Measurements from ENCODE around the gene LILRB5. TPM values are rescaled to one million over a fixed set of nuclear protein-coding genes. Genes with fewer than 3 reads are reported as not detected.
A peak's percentile ranks its signal among the peaks of the same experiment; 100 is the strongest.

The LILRB5 gene
- total and polyA plus RNA-seq, 2 donors (not counting 1 experiment from before 2014, with no cell fraction given), result 0.05 TPM; not detected in 1

DNA sequence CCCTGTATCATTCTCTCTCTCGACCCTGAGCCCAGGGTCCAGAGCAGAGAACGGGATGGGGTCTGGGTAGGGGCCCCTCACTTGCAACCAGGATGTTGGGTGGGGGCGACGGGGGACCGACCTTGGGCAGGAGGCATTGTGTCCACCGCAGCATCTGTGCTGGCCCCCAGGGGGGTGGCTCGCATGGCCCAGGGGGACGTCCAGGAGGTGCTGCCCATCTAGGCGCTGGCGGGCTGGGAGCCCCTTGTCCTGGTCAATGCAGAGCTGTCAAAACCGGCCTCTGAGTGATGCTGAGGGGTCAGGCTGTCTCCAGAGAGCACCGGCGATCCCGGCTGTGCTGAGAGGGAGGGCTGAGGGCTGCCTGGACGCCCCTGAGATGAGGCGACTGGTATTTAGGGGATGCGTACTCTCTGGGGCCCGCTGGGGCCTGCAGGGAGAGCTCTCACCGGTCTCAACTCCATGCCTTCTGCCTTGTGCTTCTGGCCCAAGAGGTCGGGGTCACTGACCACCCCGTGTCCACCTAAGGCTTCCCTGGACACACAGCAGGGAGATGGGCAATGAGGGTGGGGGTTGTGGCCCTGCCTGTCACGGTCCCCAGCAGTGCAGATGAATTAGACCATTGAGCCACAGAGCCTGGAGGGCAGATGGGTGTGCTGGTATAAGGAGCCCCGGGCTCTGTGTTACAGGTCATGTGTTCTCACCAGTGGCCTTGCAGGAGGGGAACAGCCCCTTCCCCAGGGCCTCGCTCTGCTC is 47.8 kb downstream of the LILRB5 start:
- TF ChIP-seq, protein P1, sequence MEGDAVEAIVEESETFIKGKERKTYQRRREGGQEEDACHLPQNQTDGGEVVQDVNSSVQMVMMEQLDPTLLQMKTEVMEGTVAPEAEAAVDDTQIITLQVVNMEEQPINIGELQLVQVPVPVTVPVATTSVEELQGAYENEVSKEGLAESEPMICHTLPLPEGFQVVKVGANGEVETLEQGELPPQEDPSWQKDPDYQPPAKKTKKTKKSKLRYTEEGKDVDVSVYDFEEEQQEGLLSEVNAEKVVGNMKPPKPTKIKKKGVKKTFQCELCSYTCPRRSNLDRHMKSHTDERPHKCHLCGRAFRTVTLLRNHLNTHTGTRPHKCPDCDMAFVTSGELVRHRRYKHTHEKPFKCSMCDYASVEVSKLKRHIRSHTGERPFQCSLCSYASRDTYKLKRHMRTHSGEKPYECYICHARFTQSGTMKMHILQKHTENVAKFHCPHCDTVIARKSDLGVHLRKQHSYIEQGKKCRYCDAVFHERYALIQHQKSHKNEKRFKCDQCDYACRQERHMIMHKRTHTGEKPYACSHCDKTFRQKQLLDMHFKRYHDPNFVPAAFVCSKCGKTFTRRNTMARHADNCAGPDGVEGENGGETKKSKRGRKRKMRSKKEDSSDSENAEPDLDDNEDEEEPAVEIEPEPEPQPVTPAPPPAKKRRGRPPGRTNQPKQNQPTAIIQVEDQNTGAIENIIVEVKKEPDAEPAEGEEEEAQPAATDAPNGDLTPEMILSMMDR (IDR thresholded peaks at IDR 0.05), result no peak
- TF ChIP-seq EZH2 (IDR thresholded peaks at IDR 0.05; ENCODE audit: borderline replicate concordance, insufficient read depth, low read depth, low read length, poor library complexity, severe bottlenecking), result no peak
- H3K27me3 Mint-ChIP-seq, result no peaks in the 10 kb centered on the region
- H3K27ac Mint-ChIP-seq, result peak overlapping the region; percentile 26
- Histone ChIP-seq H3K79me2 (ENCODE audit: control insufficient read depth, insufficient read depth, low read length) (peaks cover 67% of the 10 kb centered on the region), H3K4me1 (ENCODE audit: control insufficient read depth in 2 of 2, insufficient read depth in 2 of 2, low read length in 2 of 2) (peaks cover 24 to 57% of the 10 kb centered on the region in 2 donors), H3K4me2 (replicated peaks; ENCODE audit: low read depth, low read length, poor library complexity, severe bottlenecking) (no peak overlapping the region), H3K4me3 (ENCODE audit: control extremely low read depth in 1 of 5, extremely low read depth in 1 of 5, insufficient read depth in 1 of 5, low read depth in 2 of 5, low read length in 4 of 5) (no peak overlapping the region), H3K27ac (ENCODE audit: low read length in 2 of 2) (no peak overlapping the region), H3K9ac (ENCODE audit: low read length) (no peak overlapping the region), H2AFZ (ENCODE audit: insufficient read depth, low read depth, low read length, poor library complexity, severe bottlenecking) (no peak overlapping the region), H4K20me1 (ENCODE audit: control insufficient read depth, insufficient read depth, low read length, poor library complexity, severe bottlenecking) (peaks cover 69% of the 10 kb centered on the region), H3K9me3 (ENCODE audit: control extremely low read depth in 1 of 3, control insufficient read depth in 2 of 3, insufficient read depth in 1 of 3, low read length in 2 of 3) (no peaks in the 10 kb centered on the region), H3K27me3 (replicated peaks in 1 of 4; ENCODE audit: control extremely low read depth in 1 of 4, control insufficient read depth in 3 of 4, insufficient read depth in 4 of 4, low read length in 3 of 4) (no peaks in the 10 kb centered on the region), H3K36me3 (replicated peaks in 1 of 2; ENCODE audit: control extremely low read depth in 1 of 2, control insufficient read depth in 1 of 2, extremely low read depth in 1 of 2, insufficient read depth in 2 of 2, low read length in 1 of 2) (peaks cover 0 to 36% of the 10 kb centered on the region in 2 experiments)
- no peak for ATAC-seq (ENCODE audit: low read depth)
- WGBS (ENCODE audit: insufficient coverage), result 77% methylated on average over 23 of the region's 24 CpGs
- ChIA-PET CTCF (interaction anchor here (1.3 kb wide), 1 partner anchor 56 kb away, joined by 3 read pairs; no protein-coding TSS in a partner anchor), POLR2A (interaction anchor here (1.5 kb wide), 1 partner anchor 18 kb away, joined by 4 read pairs; the partner anchor contains the start of gene TSEN34)
- intact Hi-C loops (cut with micrococcal nuclease), result no loop called here
- peak; percentile 24 for DNase-seq
- peaks cover 55% of the 10 kb centered on the region for H3K4me1 Mint-ChIP-seq
- no peak overlapping the region for H3K4me3 Mint-ChIP-seq
- no peaks in the 10 kb centered on the region for H3K9me3 Mint-ChIP-seq (ENCODE audit: insufficient read depth)

DNA sequence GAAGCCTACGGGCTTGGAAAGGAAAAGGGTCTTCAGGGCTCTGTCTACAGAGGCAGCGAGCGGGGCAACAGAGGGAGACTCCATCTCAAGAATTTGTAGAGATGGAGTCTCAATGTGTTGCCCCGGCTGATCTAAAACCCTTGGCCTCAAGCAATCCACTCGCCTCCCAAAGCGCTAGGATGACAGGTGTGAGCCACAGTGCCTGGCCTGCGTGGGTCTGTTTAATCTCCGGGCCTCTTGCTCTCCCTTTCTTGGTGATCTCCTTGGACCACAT is 48.4 kb downstream of the LILRB5 start:
- Histone ChIP-seq H3K4me2 (replicated peaks; ENCODE audit: low read depth, low read length, poor library complexity, severe bottlenecking) (peak overlapping the region; percentile 21), H3K79me2 (ENCODE audit: control insufficient read depth, insufficient read depth, low read length) (peaks cover 72% of the 10 kb centered on the region)

More for the DNA sequence above, 48.4 kb downstream of the LILRB5 start:
- no peak overlapping the region for H3K4me3 Mint-ChIP-seq
- H3K27ac Mint-ChIP-seq, result peak overlapping the region; percentile 62
- Histone ChIP-seq H4K20me1 (ENCODE audit: control insufficient read depth, insufficient read depth, low read length, poor library complexity, severe bottlenecking) (peaks cover 74% of the 10 kb centered on the region), H3K27ac (ENCODE audit: low read length in 2 of 2) (peak overlapping the region in 1 of 2 donors; percentile 21), H3K27me3 (replicated peaks in 1 of 4; ENCODE audit: control extremely low read depth in 1 of 4, control insufficient read depth in 3 of 4, insufficient read depth in 4 of 4, low read length in 3 of 4) (no peaks in the 10 kb centered on the region), H3K36me3 (replicated peaks in 1 of 2; ENCODE audit: control extremely low read depth in 1 of 2, control insufficient read depth in 1 of 2, extremely low read depth in 1 of 2, insufficient read depth in 2 of 2, low read length in 1 of 2) (peaks cover 0 to 42% of the 10 kb centered on the region in 2 experiments), H3K9me3 (ENCODE audit: control extremely low read depth in 1 of 3, control insufficient read depth in 2 of 3, insufficient read depth in 1 of 3, low read length in 2 of 3) (no peaks in the 10 kb centered on the region), H2AFZ (ENCODE audit: insufficient read depth, low read depth, low read length, poor library complexity, severe bottlenecking) (no peak overlapping the region), H3K4me3 (ENCODE audit: control extremely low read depth in 1 of 5, extremely low read depth in 1 of 5, insufficient read depth in 1 of 5, low read depth in 2 of 5, low read length in 4 of 5) (no peak overlapping the region), H3K9ac (ENCODE audit: low read length) (no peak overlapping the region), H3K4me1 (ENCODE audit: control insufficient read depth in 2 of 2, insufficient read depth in 2 of 2, low read length in 2 of 2) (peaks cover 26 to 62% of the 10 kb centered on the region in 2 donors)
- POLR2A ChIA-PET, result interaction anchor here (1.3 to 1.5 kb wide), 2 partner anchors 18 to 19 kb away, joined by 4 to 5 read pairs; partner anchors contain the start of genes MBOAT7 and TSEN34
- no peak for DNase-seq
- H3K27me3 Mint-ChIP-seq, result no peaks in the 10 kb centered on the region
- ATAC-seq (ENCODE audit: low read depth), result no peak
- intact Hi-C loops (cut with micrococcal nuclease), result no loop called here
- peaks cover 60% of the 10 kb centered on the region for H3K4me1 Mint-ChIP-seq
- WGBS (ENCODE audit: insufficient coverage), result 83% methylated on average over 5 of the region's 8 CpGs
- TF ChIP-seq, protein P1 (IDR thresholded peaks at IDR 0.05), result no peak
- no peak for TF ChIP-seq EZH2 (IDR thresholded peaks at IDR 0.05; ENCODE audit: borderline replicate concordance, insufficient read depth, low read depth, low read length, poor library complexity, severe bottlenecking)
- H3K9me3 Mint-ChIP-seq (ENCODE audit: insufficient read depth), result no peaks in the 10 kb centered on the region
- CTCF ChIA-PET, result interaction anchor here (0.6 to 1.3 kb wide), 3 partner anchors 20 to 182 kb away, joined by 3 read pairs; partner anchors contain the start of gene MBOAT7

Data from B cell (primary cell).